ENCODE data around the gene CPSF4. TPM values are rescaled to one million over a fixed set of nuclear protein-coding genes. Genes with fewer than 3 reads are reported as not detected.
"Not testable (repeated sequence)": the region's sequence is repeated elsewhere in the genome, so short reads cannot be mapped to it uniquely, and the experiment has no call there.

CPSF4 gene
- total RNA-seq, 2 donors from 2014 or later = 18.6 to 26.0 TPM

DNA sequence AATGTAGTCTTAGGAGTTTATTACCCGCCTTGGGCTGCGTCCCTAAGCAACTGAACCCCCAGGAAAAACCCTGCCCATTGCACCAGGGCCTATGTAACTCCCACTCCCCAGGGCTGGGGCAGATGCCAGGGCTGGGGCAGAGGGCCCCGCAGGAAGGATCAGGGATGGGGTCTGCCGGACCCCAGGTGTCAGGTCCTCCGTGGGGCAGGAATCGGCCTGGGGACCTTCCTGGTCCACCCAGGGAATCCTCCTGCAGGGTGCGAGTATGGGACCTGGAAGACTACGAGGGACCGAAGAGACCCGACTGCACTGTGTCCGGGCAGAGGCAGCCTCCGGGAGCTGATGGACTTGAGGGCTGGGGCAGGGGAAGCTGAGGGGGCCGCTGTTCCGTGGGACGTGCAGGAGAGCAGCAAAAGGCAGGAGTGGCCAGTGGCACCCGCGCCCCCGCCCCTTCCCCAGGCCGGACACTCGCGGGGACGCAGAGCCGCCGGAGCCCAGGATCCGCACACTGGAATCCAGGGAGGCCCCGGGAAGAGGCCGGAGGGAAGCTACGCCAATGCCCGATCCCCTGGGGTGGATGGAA, 29.7 kb downstream of the CPSF4 start:
- ATAC-seq (no peak), DNase-seq (no peak)
- intact Hi-C loops (cut with DNase I, micrococcal nuclease) = no loop called here

GRCh38 chr7:99469381-99470065, 30.8 kb downstream of the CPSF4 start:
- intact Hi-C loops (cut with DNase I, micrococcal nuclease) = no loop called here
- ATAC-seq = no peak
- DNase-seq = no peak

GRCh38 chr7:99472561-99473314, 34.0 kb downstream of the CPSF4 start, which contains the start of gene ZNF789:
TSS of gene ZNF789 (plus strand) at chr7:99472890. CDS start at chr7:99476457, 3,567 bp downstream.
- ATAC-seq (peak; percentile 91), DNase-seq (peak; percentile 98 to 99)
- intact Hi-C loops (cut with DNase I, micrococcal nuclease) = no loop called here

GRCh38 chr7:99473315-99473596, 34.5 kb downstream of the CPSF4 start:
- ATAC-seq (peak; percentile 67), DNase-seq (peak; percentile 32 to 65)
- intact Hi-C loops (cut with DNase I, micrococcal nuclease) = no loop called here

GRCh38 chr7:99476107-99476506, 37.4 kb downstream of the CPSF4 start:
- ATAC-seq (no peak), DNase-seq (no peak)
- intact Hi-C loops (cut with DNase I, micrococcal nuclease) = no loop called here

- intact Hi-C loops (cut with DNase I, micrococcal nuclease) = no loop called here
- DNase-seq (no peak), ATAC-seq (no peak)
These were observed 40.0 kb downstream of the CPSF4 start for GRCh38 chr7:99478464-99479440.

- no peak for DNase-seq
These were observed 46.4 kb downstream of the CPSF4 start for GRCh38 chr7:99485094-99485493.

DNA sequence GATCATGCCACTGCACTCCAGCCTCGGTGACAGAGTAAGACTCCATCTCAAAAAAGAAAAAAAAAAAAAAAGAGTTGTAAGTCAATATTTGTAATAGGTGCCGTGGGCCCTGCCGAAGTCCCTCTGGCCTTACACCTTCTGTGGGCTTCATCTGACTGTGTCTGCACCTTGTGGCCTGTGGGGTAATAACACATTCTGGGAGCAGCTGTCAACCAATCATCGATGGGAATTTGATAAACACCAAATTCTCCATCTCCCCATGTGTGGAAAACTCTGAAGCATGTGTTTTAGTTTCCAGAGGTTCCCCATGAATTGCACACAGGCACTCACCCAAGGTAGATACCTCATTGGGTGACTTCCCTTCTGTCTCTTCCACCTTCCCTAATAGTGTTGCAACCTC, 50.5 kb downstream of the CPSF4 start:
- intact Hi-C loops (cut with DNase I, micrococcal nuclease) = no loop called here
- no peak for DNase-seq
- ATAC-seq = peak; percentile 23

More at GRCh38 chr7:99485094-99485493, 46.4 kb downstream of the CPSF4 start:
- no peak for ATAC-seq
- intact Hi-C loops (cut with DNase I, micrococcal nuclease) = no loop called here

- ATAC-seq (no peak), DNase-seq (no peak)
These were observed 52.1 kb downstream of the CPSF4 start for GRCh38 chr7:99490878-99491277.

DNA sequence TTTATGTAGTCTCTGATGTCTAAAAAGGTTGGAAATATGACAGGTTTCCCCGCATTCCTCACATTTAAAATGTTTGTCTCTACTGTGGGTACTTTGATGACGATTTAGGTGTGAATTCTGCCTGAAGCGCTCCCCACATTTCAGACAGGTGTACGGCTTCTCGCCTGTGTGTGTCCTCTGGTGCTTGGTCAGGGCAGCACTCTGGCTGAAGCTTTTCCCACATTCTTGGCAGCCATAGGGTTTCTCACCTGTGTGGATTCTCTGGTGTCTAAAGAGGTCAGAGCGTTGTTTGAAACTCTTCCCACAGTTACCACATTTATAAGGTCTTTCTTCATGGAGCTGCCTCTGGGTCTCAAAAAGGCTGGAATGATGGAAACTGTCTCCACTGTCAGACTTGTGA, 55.1 kb downstream of the CPSF4 start:
- ATAC-seq = no peak
- intact Hi-C loops (cut with DNase I, micrococcal nuclease) = no loop called here
- DNase-seq = no peak

More at GRCh38 chr7:99490878-99491277, 52.1 kb downstream of the CPSF4 start:
- intact Hi-C loops (cut with DNase I, micrococcal nuclease) = no loop called here

DNA sequence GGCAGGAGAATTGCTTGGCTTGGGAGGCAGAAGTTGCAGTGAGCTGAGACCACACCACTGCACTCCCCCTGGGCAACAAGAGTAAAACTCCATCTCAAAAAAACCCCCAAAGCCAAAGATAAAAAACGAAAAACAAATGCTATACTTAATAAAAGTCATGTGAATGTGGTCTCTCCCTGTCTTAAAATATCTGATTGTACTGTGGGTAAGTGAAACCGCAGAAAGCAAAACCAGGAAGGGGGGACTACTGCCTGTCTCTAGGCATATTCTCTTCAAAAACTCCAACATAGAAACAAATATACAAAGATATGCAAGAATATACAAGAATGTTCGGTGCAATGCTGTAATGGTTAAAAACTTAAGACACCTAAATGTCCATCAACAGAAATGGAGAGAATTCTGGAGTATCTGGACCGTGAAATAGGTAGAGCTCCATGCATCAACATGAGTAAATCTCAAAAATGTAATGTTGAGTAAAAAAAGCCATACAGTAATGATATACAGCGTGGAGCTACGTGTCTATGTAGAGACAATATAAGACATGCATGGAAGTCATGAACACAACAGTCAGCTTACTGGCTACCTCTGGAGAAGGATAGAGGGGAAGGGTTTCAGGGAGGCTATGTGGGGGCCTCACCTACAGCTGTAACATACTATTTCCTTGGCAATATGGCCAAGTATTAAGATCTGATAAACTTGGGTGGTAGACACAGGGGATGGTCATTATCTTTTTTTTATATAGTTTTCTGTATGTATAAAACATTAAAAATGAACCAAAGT, 59.2 kb downstream of the CPSF4 start:
- DNase-seq = no peak
- intact Hi-C loops (cut with DNase I, micrococcal nuclease) = no loop called here
- no peak for ATAC-seq

DNA sequence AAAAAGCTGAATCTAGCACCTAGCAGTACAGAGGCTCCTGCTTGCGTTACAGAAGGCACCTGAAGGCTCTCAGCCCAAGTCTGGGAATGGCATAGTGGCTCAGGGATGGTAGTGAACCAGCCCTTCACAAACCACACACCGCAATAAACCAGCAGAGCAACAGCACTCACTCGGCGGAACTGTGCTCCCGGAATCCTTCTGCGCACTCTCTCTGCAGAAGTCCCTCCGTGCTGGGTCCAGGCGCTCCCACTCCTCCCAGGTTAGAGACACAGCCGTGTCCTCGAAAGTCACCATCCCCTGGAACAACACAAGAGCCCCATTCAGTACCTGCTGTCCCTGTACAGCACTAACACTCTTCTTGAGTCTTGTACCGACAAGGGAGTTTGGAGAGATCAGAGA, 59.8 kb downstream of the CPSF4 start:
- ATAC-seq = peak; percentile 18

DNA sequence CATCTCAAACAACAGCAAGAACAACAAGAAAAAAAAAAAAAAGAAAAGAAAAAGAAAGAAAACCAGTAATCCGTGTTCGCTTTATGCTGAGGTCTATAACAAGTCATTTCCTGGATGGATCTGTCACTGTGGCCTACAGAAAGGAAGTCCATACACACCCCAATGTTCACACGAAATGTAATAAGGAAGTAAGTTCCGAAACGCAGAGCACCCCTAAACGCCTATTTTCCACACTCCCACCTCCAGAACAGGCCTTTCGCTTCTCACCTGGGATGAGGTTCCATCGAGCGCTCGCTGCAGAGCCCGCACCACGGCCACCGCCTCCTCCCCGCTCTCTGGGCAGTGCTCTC, 60.6 kb downstream of the CPSF4 start:
- DNase-seq = no peak
- intact Hi-C loops (cut with DNase I, micrococcal nuclease) = no loop called here
- peak; percentile 62 for ATAC-seq

More for the DNA sequence above, 59.8 kb downstream of the CPSF4 start:
- no peak for DNase-seq
- intact Hi-C loops (cut with DNase I, micrococcal nuclease) = no loop called here

GRCh38 chr7:99499721-99500636, 61.2 kb downstream of the CPSF4 start, which contains the start of gene ZNF394:
TSS of gene ZNF394 (minus strand) at chr7:99500281. CDS start at chr7:99500093, 188 bp downstream.
- intact Hi-C loops (cut with DNase I, micrococcal nuclease) = no loop called here
- DNase-seq (peak; percentile 93 to 94), ATAC-seq (peak; percentile 62)

DNA sequence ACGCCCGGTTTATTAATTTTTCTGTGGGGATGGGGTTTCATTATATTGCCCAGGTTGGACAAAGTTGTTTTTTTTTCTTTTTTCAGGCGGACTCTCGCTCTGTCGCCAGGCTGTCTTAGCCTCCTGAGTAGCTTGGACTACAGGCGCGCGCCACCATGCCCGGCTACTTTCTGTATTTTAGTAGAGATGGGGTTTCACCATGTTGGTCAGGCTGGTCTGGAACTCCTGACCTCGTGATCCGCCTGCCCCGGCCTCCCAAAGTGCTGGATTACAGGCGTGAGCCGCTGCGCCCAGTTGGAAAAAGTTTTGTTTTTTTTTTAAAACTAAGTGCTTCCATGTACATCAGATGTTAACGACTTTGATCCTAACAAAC, 61.9 kb downstream of the CPSF4 start:
- DNase-seq (no peak), ATAC-seq (no peak)
- intact Hi-C loops (cut with DNase I, micrococcal nuclease) = no loop called here

- ATAC-seq; DNase-seq; intact Hi-C loops (cut with DNase I, micrococcal nuclease): not testable (repeated sequence)
These were observed 62.5 kb downstream of the CPSF4 start for GRCh38 chr7:99501236-99501635.

- ATAC-seq = no peak
- no peak for DNase-seq
- intact Hi-C loops (cut with DNase I, micrococcal nuclease) = no loop called here
These were observed 65.5 kb downstream of the CPSF4 start for GRCh38 chr7:99504281-99504602.
